NCI-H2107 (cell line): ENCODE measurements around the gene CMC1.
"Not testable (repeated sequence)": the region's sequence is repeated elsewhere in the genome, so short reads cannot be mapped to it uniquely, and the experiment has no call there.

Experiments
- DNase-seq: peaks from one replicate; lab custom pipeline; 2025; lab: John Stamatoyannopoulos, UW

The CMC1 gene

GRCh38 chr3:28244491-28244890, 3.1 kb downstream of the CMC1 start:
- no peak for DNase-seq

DNA sequence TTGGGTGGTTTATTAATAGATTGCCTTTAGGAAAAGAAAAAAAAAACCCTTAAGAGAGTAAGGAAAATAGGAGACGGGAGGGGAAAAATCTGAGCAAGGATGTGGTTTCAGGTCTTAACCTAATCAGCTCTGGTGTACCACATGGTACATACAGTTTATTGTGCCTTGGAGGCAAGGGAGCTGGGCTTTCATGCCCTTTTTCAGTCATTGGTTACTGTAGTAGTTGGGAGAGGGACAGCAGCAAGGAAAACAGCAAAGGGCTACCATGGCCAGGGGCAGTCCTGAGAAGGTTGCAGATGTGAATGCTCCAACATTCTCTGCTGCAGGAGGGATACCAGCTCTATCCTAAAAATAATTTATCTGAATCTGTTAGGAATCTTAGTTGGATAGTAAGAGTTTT, 5.9 kb downstream of the CMC1 start:
- no peak for DNase-seq

GRCh38 chr3:28250999-28251398, 9.6 kb downstream of the CMC1 start:
- no peak for DNase-seq

DNA sequence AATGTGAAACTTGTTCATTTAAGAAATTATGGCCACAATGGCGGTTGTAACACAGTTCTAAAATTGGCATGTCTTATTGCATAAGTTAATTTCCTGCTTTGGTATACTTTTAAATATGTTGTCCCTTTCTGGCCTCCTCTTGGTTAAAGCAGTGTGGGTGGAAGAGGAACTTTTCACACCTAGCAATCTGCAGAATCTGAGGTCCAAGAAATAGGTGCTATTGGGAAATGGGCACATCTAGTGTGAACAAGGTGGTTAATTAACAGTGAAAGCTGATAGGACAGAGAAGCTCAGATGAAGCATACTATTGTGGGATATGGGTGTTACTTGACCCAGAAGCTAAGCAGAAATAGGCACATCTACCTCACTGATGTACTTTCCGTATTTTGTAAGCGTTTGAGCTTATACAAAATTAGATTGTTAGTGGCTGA, 10.6 kb downstream of the CMC1 start:
- no peak for DNase-seq

DNA sequence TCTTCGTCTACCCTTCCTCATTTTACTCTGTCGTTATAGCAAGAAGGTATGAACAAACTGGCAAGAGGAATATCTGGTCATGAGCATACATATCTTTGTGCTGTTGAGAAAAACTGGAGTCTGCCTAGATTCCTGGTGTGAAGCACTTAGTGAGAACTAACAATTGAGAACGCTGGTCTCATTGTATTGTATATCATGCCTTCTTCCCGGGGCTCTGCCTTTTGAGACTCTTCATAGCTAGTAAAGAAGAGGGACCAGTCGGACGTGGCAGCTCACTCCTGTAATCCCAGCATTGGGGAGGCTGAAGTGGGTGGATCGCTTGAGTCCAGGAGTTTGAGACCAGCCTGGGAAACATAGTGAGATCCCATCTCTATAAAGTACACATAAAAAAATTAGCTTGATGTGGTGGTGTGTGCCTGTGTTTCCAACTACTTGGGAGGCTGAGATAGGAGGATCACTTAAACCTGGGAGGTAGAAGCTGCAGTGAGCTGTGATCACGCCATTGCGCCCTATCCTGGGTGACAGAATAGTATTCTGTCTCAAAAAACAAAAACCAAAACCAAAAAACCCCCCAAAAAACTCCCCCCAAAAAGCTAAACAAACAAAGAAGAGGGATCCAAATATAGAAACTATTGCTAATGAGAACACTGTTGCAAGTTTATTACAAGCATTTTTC, 11.8 kb downstream of the CMC1 start:
- no peak for DNase-seq

GRCh38 chr3:28262001-28262400, 20.6 kb downstream of the CMC1 start:
- DNase-seq, result no peak

- DNase-seq, result no peak
Measured at GRCh38 chr3:28265641-28266040, 24.2 kb downstream of the CMC1 start.

- DNase-seq, result no peak
Measured at GRCh38 chr3:28267984-28268849, 26.8 kb downstream of the CMC1 start.

GRCh38 chr3:28268989-28269388, 27.6 kb downstream of the CMC1 start:
- no peak for DNase-seq

GRCh38 chr3:28269884-28270283, 28.5 kb downstream of the CMC1 start:
- DNase-seq, result not testable (repeated sequence)

GRCh38 chr3:28273837-28274236, 32.4 kb downstream of the CMC1 start:
- DNase-seq, result no peak

GRCh38 chr3:28278918-28279317, 37.5 kb downstream of the CMC1 start:
- no peak for DNase-seq

DNA sequence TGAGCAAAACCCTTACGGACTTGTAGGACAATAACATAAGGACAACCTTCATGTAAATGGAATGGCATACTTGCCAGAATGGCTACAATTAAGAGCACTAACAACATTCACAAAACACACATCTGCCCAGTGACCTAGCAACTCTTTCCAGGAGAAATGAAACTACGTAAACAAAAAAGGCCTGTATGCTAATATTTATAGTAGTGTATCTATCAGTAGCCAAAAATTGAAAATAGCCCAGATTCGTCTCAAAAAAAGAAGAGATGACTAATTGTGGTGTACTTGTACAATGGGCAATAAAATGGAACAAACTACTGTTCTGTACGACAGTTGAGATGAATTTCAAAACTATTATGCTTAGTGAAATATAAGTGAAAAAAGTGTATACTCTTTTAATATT, 38.4 kb downstream of the CMC1 start:
- DNase-seq, result no peak

DNA sequence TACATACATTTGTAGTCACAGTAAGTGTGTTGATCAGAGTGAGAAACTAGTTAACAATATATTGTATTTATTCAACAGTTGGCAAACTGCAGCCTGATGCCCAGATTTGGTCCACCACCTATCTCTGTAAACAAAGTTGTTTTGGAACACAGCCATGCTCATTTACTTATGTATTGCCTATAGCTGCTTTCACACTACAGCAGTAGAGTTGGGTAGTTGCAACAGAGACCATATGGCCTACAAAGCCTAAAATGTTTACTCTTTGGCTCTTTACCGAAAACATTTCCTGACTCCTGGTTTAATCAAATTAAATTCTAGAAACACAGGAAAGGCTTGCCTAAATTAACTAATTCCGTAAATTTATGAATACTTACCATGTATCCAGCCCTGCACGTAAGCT, 39.4 kb downstream of the CMC1 start:
- DNase-seq, result no peak

DNA sequence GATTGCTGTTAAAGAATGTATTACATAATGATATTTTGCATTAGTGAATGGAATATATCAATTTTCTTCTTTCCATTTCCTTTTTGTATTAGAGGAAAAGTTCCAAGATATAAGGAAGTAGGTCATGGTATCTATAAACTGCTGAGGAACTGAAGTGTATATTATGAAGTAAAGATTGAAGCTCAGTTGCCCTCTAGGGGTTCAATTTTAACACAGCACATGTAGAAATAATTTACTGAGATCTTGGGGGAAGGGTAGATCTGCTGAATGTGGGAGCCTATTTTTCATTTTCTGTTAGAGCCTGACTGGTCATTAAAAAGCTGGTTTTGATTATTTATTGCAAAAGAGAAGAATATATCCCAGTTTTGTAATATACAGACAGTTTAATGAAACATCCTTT, 45.2 kb downstream of the CMC1 start:
- no peak for DNase-seq

- DNase-seq, result no peak
Measured at GRCh38 chr3:28287046-28287445, 45.6 kb downstream of the CMC1 start.

DNA sequence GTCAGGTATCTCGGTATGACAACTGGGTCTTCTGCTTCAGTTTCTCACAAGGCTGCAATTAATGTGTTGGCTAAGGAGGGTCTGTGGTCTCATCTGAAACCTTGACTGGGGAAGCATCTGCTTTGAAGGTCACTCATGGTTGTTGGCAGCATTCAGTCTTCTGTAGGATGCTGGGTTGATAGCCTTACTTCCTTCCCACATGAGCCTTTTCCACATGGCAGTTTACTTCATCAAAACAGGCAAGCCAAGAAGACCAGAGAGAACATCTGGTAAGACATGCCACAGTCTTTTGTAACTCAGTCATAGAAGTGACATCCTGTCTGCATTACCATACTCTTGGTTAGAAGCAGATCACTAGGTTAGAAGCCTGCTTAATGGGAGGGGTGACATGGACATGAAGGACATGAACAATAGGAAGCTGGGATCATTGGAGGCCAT, 49.5 kb downstream of the CMC1 start:
- DNase-seq, result no peak

DNA sequence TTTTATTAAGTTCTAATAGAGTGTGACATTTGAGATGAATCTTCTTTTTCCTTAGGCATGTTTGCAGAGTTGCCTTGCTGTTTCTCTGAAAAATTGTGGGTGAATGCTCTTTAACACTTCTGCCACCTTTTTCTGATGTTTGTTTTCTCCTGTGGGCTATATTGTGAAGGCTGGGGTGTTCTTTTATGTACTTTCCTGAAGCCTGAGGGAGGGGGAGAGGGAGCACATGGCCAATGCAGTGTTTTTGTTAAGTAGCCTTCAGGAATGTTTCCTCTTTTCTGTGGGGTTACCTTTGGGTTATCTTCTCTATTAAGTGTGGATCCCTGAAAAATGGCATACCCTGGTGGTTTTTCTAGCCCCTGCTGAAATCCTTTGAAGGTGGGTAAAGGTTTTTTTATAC, 50.2 kb downstream of the CMC1 start:
- no peak for DNase-seq

DNA sequence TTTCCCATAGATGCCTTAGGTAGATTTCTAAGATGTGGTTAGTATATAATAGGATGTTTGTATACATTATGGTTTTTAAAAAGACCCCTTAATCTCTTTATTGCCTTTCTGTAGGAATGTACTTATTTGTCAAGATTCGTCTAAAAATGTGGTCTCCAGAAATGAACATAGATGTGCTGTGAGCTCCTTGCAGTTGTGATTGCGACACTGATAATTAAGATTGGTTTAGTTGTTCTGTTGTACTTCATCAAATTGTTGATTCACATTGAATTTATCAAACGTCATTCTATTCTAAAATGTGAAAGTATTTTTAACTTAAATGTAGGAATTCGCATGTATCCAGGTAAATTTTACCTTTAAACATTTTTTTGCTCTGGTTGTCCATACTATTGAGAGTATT, 51.2 kb downstream of the CMC1 start:
- no peak for DNase-seq

DNA sequence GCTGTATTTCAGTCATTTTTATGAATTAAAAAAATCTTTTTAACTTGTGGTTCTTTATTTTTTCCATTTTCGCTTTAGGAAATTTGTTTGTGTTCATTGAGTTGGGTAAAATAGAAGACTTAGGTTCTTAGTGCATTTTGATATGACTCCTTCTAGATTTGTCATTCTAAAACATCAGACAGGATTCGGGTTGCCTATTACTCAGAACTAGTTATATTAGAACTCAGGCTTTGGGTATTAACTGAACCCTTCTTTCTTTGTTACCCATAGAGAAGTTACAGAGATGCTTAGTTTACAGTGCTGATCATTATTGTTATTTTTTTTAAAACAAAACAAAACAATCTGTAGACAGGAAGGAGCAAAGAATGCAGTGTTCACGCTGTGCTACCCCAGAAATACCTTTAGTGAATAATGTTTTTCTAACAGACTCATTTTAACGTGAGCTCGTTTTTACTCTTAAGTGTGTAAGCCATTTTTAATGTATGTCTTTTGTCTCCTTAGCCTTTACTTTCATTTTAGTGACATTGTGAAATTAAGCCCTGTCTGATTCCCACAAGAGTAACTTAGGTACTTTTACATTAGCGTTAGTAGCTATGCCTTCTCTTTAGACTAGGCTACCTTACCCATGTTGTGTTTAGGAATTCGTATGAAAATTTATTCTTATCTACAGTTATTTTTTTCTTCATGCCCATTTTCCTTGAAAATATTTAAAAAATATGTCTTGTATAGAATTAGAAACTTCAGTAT, 53.4 kb downstream of the CMC1 start:
- DNase-seq, result no peak

- DNase-seq, result no peak
Measured at GRCh38 chr3:28295898-28296490, 54.6 kb downstream of the CMC1 start.

GRCh38 chr3:28299705-28300104, 58.3 kb downstream of the CMC1 start:
- DNase-seq, result no peak
